A549 (cell line): ENCODE results near the gene ZNF571. TPM values are rescaled to one million over a fixed set of nuclear protein-coding genes. Genes with fewer than 3 reads are reported as not detected.
A peak's percentile ranks its signal among the peaks of the same experiment; 100 is the strongest.

Experiments used
- ATAC-seq, 2 experiments: fragments of 200-7000 bp in 1 of 2; fragments of >200 bp in 1 of 2; cut with Nextera tagmentation in 1 of 2; cut with Tn5 transposase in 1 of 2; 3 replicates each; pipeline versions ENCODE4 v1.8.0 to v1.9.1; 2018 to 2020; ENCODE audit warnings: mild to moderate bottlenecking in 1 of 2, moderate library complexity in 1 of 2
- CTCF ChIA-PET: fragments of 300-600 bp; sonication (Branson Sonifier 250); formaldehyde crosslinking; extraction: SDS; loops from one replicate; lab custom pipeline; 2021; ENCODE audit warnings: antibody characterized with exemption, inconsistent platforms; lab: Yijun Ruan, JAX
- POLR2A ChIA-PET: fragments of 350-600 bp; formaldehyde crosslinking; extraction: SDS; loops from one replicate; lab custom pipeline; 2021; ENCODE audit warnings: antibody characterized with exemption, inconsistent platforms; lab: Yijun Ruan, JAX
- DNase-seq, 2 experiments: peaks; one replicate each; pipeline versions ENCODE4 v3.0.0 to v3.0.0-alpha.2; 2011 to 2016; ENCODE audit warnings: low read depth in 1 of 2, low spot score in 1 of 2
- FAIRE-seq: peaks from 2 replicates; lab custom pipeline; 2011; peaks lifted over from hg19 to GRCh38; lab: Jason Lieb, UNC
- H3K27ac ChIP-seq, 2 experiments: fragments of >200 bp; sonication (Bioruptor Twin); formaldehyde crosslinking; 3 replicates each; pipeline ENCODE4 v1.5.1; 2016 to 2017
- H3K4me1 ChIP-seq: fragments of >200 bp; sonication (Bioruptor Twin); formaldehyde crosslinking; 3 replicates; pipeline ENCODE4 v1.6.1; 2016
- H3K4me2 ChIP-seq: fragments of >200 bp; sonication (Bioruptor Twin); formaldehyde crosslinking; 3 replicates; pipeline ENCODE4 v1.6.1; 2016
- H3K4me3 ChIP-seq: fragments of >200 bp; sonication (Bioruptor Twin); formaldehyde crosslinking; 3 replicates; pipeline ENCODE4 v1.5.1; 2016
- H3K9me3 ChIP-seq: fragments of >200 bp; sonication (Bioruptor Twin); formaldehyde crosslinking; 3 replicates; pipeline ENCODE4 v1.6.1; 2016
- ATOH8 ChIP-seq: fragments of 250-450 bp; sonication (Bioruptor Pico); IDR thresholded peaks from 2 replicates; pipeline ENCODE4 v1.5.0; 2020; ENCODE audit warnings: low read depth, mild to moderate bottlenecking, moderate library complexity
- BHLHE40 ChIP-seq: IDR thresholded peaks from 2 replicates; pipeline ENCODE4 v1.6.1; 2012; ENCODE audit warnings: low read depth, low read length, inconsistent platforms
- CBX8 ChIP-seq: fragments of 200-600 bp; sonication (generic); IDR thresholded peaks from 2 replicates; pipeline ENCODE4 v1.6.1; 2016
- CEBPB ChIP-seq, 2 experiments: fragments of >200 bp in 1 of 2; sonication (Bioruptor Twin) in 1 of 2; formaldehyde crosslinking in 1 of 2; IDR thresholded peaks; 2 replicates each; pipeline ENCODE4 v1.6.1; 2012 to 2016
- E2F6 ChIP-seq: IDR thresholded peaks from 2 replicates; pipeline ENCODE4 v1.6.1; 2012; ENCODE audit warnings: low read depth, borderline replicate concordance
- ESRRA ChIP-seq: fragments of 150-350 bp; IDR thresholded peaks from 2 replicates; pipeline ENCODE4 v1.6.1; 2014; ENCODE audit warnings: mild to moderate bottlenecking, low read length, borderline replicate concordance
- FOSB ChIP-seq: fragments of 250-450 bp; sonication (Bioruptor Pico); IDR thresholded peaks from 2 replicates; pipeline ENCODE4 v1.5.0; 2020; ENCODE audit warnings: mild to moderate bottlenecking, moderate library complexity
- FOXS1 ChIP-seq: fragments of 250-450 bp; sonication (Bioruptor Pico); IDR thresholded peaks from 2 replicates; pipeline ENCODE4 v1.5.0; 2020; ENCODE audit warnings: mild to moderate bottlenecking, moderate library complexity
- GATA3 ChIP-seq: IDR thresholded peaks from 2 replicates; pipeline ENCODE4 v1.6.1; 2012; ENCODE audit warnings: borderline replicate concordance
- HDAC2 ChIP-seq: fragments of 200-600 bp; sonication (generic); IDR thresholded peaks from 2 replicates; pipeline ENCODE4 v1.6.1; 2016
- HES2 ChIP-seq: fragments of >200 bp; sonication (Bioruptor Twin); formaldehyde crosslinking; IDR thresholded peaks from 2 replicates; pipeline ENCODE4 v1.6.1; 2016
- HOXA7 ChIP-seq: fragments of 250-450 bp; sonication (Bioruptor Pico); IDR thresholded peaks from 2 replicates; pipeline ENCODE4 v1.5.0; 2020; ENCODE audit warnings: mild to moderate bottlenecking, moderate library complexity
- JUNB ChIP-seq: fragments of >200 bp; sonication (Bioruptor Twin); formaldehyde crosslinking; IDR thresholded peaks from 2 replicates; pipeline ENCODE4 v1.6.1; 2016
- MAZ ChIP-seq: fragments of 150-350 bp; IDR thresholded peaks from 2 replicates; pipeline ENCODE4 v1.6.1; 2014; ENCODE audit warnings: antibody characterized with exemption, low read depth, low read length, borderline replicate concordance
- NFE2L2 ChIP-seq: fragments of 150-350 bp; conservative IDR thresholded peaks from 2 replicates; pipeline ENCODE4 v1.6.1; 2014; ENCODE audit warnings: low read length
- NPAS2 ChIP-seq: fragments of 250-450 bp; sonication (Bioruptor Pico); IDR thresholded peaks from 2 replicates; pipeline ENCODE4 v1.8.0; 2022; ENCODE audit warnings: mild to moderate bottlenecking, moderate library complexity, borderline replicate concordance
- NR3C1 ChIP-seq: fragments of >200 bp; sonication (Bioruptor Twin); formaldehyde crosslinking; IDR thresholded peaks from 3 replicates; pipeline ENCODE4 v1.6.1; 2017
- POLR2A ChIP-seq: IDR thresholded peaks from 2 replicates; pipeline ENCODE4 v1.6.1; 2012; ENCODE audit warnings: mild to moderate bottlenecking, low read length
- RARB ChIP-seq: fragments of 250-450 bp; sonication (Bioruptor Pico); IDR thresholded peaks from 2 replicates; pipeline ENCODE4 v1.8.0; 2021; ENCODE audit warnings: mild to moderate bottlenecking, moderate library complexity
- SREBF2 ChIP-seq: fragments of 450-650 bp; IDR thresholded peaks from 2 replicates; pipeline ENCODE4 v1.6.1; 2014; ENCODE audit warnings: mild to moderate bottlenecking, moderate library complexity
- ZSCAN20 ChIP-seq: fragments of 250-450 bp; sonication (Bioruptor Pico); IDR thresholded peaks from 2 replicates; pipeline ENCODE4 v1.8.0; 2022; ENCODE audit warnings: mild to moderate bottlenecking, moderate library complexity
- WGBS: methylation state at CpG from one replicate; pipeline ENCODE4 v1.1.6; 2017; ENCODE audit errors: missing lambda C conversion rate; 5-methylcytosine and 5-hydroxymethylcytosine counted together
- polyA plus RNA-seq, 4 experiments: library from polyadenylated mRNA; depleted of rRNA in 3 of 4; stranded (reverse); fragments of >200 nt; fragmentation: RNase III in 1 of 4; extraction: RNeasy Plus Mini Kit Qiagen cat#74134 plus additional on column Dnase treatment in 1 of 4; gene quantifications; 2 replicates in 3 of 4; 3 replicates in 1 of 4; pipeline ENCODE4 v1.2.3, GENCODE V29; 2011 to 2017

The ZNF571 gene
- polyA plus RNA-seq, 2 of the 4 experiments (the other 2 are of a cell fraction): 1.4 to 2.5 TPM

GRCh38 chr19:37563518-37563917 is 31.1 kb downstream of the ZNF571 start:
- CTCF ChIA-PET: interaction anchor here (0.5 to 0.6 kb wide), 2 partner anchors 114 to 609 kb away, joined by 3 to 5 read pairs; no protein-coding TSS in a partner anchor
- no peak for DNase-seq
- Histone ChIP-seq H3K4me3 (no peak overlapping the region), H3K4me2 (no peak overlapping the region), H3K4me1 (no peaks in the 10 kb centered on the region), H3K27ac (no peak overlapping the region), H3K9me3 (peaks cover 100% of the 10 kb centered on the region)
- POLR2A ChIA-PET: no interaction called here
- TF ChIP-seq RARB (CRISPR knock-in tag) (no peak), NPAS2 (no peak), POLR2A (no peak), ATOH8 (CRISPR knock-in tag) (no peak), NR3C1 (no peak), HES2 (no peak), ESRRA (no peak)
- 5% methylated on average over 3 of the region's 3 CpGs for WGBS
- no peak for ATAC-seq
- FAIRE-seq: no peak

- Histone ChIP-seq H3K4me2 (no peak overlapping the region), H3K27ac (no peak overlapping the region), H3K9me3 (peaks cover 95% of the 10 kb centered on the region), H3K4me3 (no peak overlapping the region), H3K4me1 (no peaks in the 10 kb centered on the region)
- CTCF ChIA-PET: no interaction called here
- no peak for FAIRE-seq
- TF ChIP-seq NFE2L2 (no peak), E2F6 (no peak), HDAC2 (no peak), MAZ (no peak), SREBF2 (no peak), ATOH8 (CRISPR knock-in tag) (no peak), CEBPB (IDR thresholded peaks at IDR 0.05) (no peak), ZSCAN20 (no peak), JUNB (no peak), ESRRA (no peak), FOXS1 (CRISPR knock-in tag) (no peak), HOXA7 (CRISPR knock-in tag) (no peak), FOSB (CRISPR knock-in tag) (no peak), POLR2A (no peak)
- TF ChIP-seq, all 56 proteins: peak for 0
- POLR2A ChIA-PET: interaction anchor here (0.6 kb wide), 1 partner anchor 82 kb away, joined by 6 read pairs; no protein-coding TSS in a partner anchor
- no peak for DNase-seq
- ATAC-seq: no peak; a peak in 1 of 6 replicates
- 65% methylated on average over 65 of the region's 65 CpGs for WGBS
Observed at GRCh38 chr19:37551129-37551993, 43.2 kb downstream of the ZNF571 start.

GRCh38 chr19:37537391-37537947 is 57.1 kb downstream of the ZNF571 start:
- H3K4me2 ChIP-seq: no peak overlapping the region
- 43% methylated on average over 7 of the region's 7 CpGs for WGBS
- H3K9me3 ChIP-seq: peaks cover 89% of the 10 kb centered on the region
- H3K4me3 ChIP-seq: no peak overlapping the region
- ChIA-PET CTCF (no interaction called here), POLR2A (no interaction called here)
- no peak for DNase-seq
- FAIRE-seq: no peak
- TF ChIP-seq GATA3 (peak; percentile 14; the same call in 1 of the 2 replicates), CBX8 (no peak), BHLHE40 (no peak)
- no peak overlapping the region for H3K27ac ChIP-seq
- no peaks in the 10 kb centered on the region for H3K4me1 ChIP-seq
- no peak for ATAC-seq
